Esophagus muscularis mucosa (tissue), 3 donors: ENCODE measurements around the gene HDGFL3.

ENCODE experiments used
- CTCF ChIP-seq, 3 experiments: fragments of 200-600 bp in 2 of 3; fragments of 450-650 bp in 1 of 3; sonication (generic) in 2 of 3; IDR thresholded peaks; one replicate each; pipeline ENCODE4 v1.5.1; 2017 to 2019; ENCODE audit warnings: antibody characterized with exemption in 3 of 3, mild to moderate bottlenecking in 2 of 3, moderate library complexity in 1 of 3
- POLR2A ChIP-seq: fragments of 450-650 bp; IDR thresholded peaks from one replicate; pipeline ENCODE4 v1.6.1; 2017; ENCODE audit warnings: antibody characterized with exemption, moderate library complexity, mild to moderate bottlenecking, low read depth
- POLR2AphosphoS5 ChIP-seq, 2 donors: sonication (generic); formaldehyde crosslinking; IDR thresholded peaks; one replicate each; pipeline ENCODE4 v1.6.1; 2017; ENCODE audit warnings: antibody characterized with exemption in 2 of 2

DNA sequence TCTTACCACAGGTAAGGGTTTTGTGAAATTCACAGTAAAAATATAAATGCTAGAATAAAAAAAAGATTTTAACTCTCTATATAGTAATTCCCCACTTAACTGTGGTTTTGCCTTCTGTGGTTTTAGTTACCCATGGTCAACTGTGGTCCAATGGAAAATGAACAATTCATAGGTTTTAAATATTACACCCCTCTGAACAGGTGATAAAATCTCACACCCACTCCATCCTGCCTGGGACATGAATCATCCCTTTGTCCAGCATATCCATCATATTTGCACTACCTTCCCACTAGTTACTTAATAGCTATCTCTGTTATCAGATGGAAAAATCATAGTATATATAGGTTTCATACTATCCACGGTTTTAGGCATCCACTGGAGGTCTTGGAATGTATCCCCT, 49.2 kb downstream of the HDGFL3 start:
- TF ChIP-seq CTCF (IDR thresholded peaks at IDR 0.05) (no peak), POLR2A (no peak), POLR2AphosphoS5 (IDR thresholded peaks at IDR 0.05) (no peak)
